Measurements from ENCODE around the gene VPS50.

DNA sequence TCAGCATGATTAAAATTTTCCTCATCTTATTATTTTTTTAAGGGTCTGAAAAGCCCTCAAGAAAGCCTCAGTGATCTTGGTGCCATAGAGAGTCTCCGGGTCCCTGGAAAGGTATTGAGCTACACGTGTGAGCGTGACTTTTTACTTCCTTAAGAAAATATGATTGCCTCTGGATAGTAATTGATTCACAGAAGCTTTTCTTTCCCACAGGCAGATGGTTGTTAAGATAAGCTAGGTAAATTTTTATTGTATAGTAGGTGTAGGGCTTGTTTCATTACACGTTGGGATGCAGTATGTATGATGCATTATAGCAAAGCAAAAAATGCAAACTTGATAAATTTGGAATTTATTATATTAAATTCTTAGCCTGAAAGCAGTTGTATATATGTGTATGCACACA is 7.7 kb downstream of the VPS50 start:
- TF ChIP-seq, protein P1, sequence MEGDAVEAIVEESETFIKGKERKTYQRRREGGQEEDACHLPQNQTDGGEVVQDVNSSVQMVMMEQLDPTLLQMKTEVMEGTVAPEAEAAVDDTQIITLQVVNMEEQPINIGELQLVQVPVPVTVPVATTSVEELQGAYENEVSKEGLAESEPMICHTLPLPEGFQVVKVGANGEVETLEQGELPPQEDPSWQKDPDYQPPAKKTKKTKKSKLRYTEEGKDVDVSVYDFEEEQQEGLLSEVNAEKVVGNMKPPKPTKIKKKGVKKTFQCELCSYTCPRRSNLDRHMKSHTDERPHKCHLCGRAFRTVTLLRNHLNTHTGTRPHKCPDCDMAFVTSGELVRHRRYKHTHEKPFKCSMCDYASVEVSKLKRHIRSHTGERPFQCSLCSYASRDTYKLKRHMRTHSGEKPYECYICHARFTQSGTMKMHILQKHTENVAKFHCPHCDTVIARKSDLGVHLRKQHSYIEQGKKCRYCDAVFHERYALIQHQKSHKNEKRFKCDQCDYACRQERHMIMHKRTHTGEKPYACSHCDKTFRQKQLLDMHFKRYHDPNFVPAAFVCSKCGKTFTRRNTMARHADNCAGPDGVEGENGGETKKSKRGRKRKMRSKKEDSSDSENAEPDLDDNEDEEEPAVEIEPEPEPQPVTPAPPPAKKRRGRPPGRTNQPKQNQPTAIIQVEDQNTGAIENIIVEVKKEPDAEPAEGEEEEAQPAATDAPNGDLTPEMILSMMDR (IDR thresholded peaks at IDR 0.05): no peak
- no peak for TF ChIP-seq POLR2A (IDR thresholded peaks at IDR 0.05)
